Gastroesophageal sphincter (tissue), 3 donors: ENCODE data around the gene JUN.

Source experiments
- CTCF ChIP-seq, 4 experiments: fragments of 200-600 bp in 2 of 4; fragments of 450-650 bp in 2 of 4; sonication (generic) in 1 of 4; IDR thresholded peaks; one replicate each; pipeline ENCODE4 v1.5.1; 2017 to 2019; ENCODE audit warnings: antibody characterized with exemption in 4 of 4, mild to moderate bottlenecking in 2 of 4, moderate library complexity in 2 of 4
- EP300 ChIP-seq: sonication (generic); formaldehyde crosslinking; IDR thresholded peaks from one replicate; pipeline ENCODE4 v1.6.1; 2017; ENCODE audit warnings: antibody characterized with exemption, mild to moderate bottlenecking
- POLR2A ChIP-seq, 2 donors: fragments of 450-650 bp; IDR thresholded peaks; one replicate each; pipeline ENCODE4 v1.6.1; 2017; ENCODE audit warnings: antibody characterized with exemption in 2 of 2, mild to moderate bottlenecking in 2 of 2, moderate library complexity in 1 of 2

DNA sequence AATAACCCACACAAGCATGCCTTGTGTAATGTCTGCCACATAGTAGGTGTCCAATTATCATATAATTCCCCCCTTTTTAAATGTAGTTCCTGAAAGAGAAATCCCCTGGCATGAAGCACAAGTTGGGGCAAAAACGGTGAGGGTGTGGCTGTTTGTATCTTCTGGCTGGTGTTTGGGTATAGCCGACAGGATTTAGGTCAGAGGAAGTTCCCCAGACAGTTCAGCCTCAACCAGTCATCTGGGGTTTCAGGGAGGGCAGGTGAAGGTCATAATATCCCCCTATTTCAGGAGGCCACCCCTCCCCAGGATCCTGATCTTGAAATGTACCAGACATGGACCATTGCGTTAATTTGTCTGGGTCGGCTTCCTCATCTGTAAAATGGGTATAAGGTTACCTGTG, 29.1 kb upstream of the JUN start:
- no peak for TF ChIP-seq EP300
- no peak for TF ChIP-seq CTCF (IDR thresholded peaks at IDR 0.05)
- no peak for TF ChIP-seq POLR2A (IDR thresholded peaks at IDR 0.05)
